Measurements from ENCODE around the gene CLCN1. TPM values are rescaled to one million over a fixed set of nuclear protein-coding genes. Genes with fewer than 3 reads are reported as not detected.
A peak's percentile ranks its signal among the peaks of the same experiment; 100 is the strongest.

The CLCN1 gene
- total RNA-seq, 1 donor from 2014 or later: not detected

- TF ChIP-seq, protein P1, sequence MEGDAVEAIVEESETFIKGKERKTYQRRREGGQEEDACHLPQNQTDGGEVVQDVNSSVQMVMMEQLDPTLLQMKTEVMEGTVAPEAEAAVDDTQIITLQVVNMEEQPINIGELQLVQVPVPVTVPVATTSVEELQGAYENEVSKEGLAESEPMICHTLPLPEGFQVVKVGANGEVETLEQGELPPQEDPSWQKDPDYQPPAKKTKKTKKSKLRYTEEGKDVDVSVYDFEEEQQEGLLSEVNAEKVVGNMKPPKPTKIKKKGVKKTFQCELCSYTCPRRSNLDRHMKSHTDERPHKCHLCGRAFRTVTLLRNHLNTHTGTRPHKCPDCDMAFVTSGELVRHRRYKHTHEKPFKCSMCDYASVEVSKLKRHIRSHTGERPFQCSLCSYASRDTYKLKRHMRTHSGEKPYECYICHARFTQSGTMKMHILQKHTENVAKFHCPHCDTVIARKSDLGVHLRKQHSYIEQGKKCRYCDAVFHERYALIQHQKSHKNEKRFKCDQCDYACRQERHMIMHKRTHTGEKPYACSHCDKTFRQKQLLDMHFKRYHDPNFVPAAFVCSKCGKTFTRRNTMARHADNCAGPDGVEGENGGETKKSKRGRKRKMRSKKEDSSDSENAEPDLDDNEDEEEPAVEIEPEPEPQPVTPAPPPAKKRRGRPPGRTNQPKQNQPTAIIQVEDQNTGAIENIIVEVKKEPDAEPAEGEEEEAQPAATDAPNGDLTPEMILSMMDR (IDR thresholded peaks at IDR 0.05): no peak
- Histone ChIP-seq H3K27ac (peak overlapping the region; percentile 97 to 99), H3K4me1 (peaks cover 28 to 62% of the 10 kb centered on the region in 2 donors), H3K4me3 (no peak overlapping the region), H3K9me3 (no peaks in the 10 kb centered on the region), H3K27me3 (no peaks in the 10 kb centered on the region), H3K36me3 (peaks cover 33 to 39% of the 10 kb centered on the region in 2 donors)
- intact Hi-C loops (cut with DNase I): loop anchor here (2.0 to 10.0 kb wide), 2 partner anchors 14 to 1442 kb away; partner anchors contain the start of gene TPK1
- DNase-seq (ENCODE audit: low spot score in 2 of 2): no peak
Observed at GRCh38 chr7:143392875-143393266, 77.0 kb downstream of the CLCN1 start.

- intact Hi-C loops (cut with DNase I): loop anchor here (2.0 to 10.0 kb wide), 2 partner anchors 13 to 1441 kb away; partner anchors contain the start of gene TPK1
Observed at GRCh38 chr7:143393267-143394041, 77.5 kb downstream of the CLCN1 start.

GRCh38 chr7:143394068-143394467, 78.2 kb downstream of the CLCN1 start:
- Histone ChIP-seq H3K27me3 (no peaks in the 10 kb centered on the region), H3K9me3 (no peaks in the 10 kb centered on the region), H3K36me3 (peaks cover 21 to 28% of the 10 kb centered on the region in 2 donors), H3K27ac (no peak overlapping the region), H3K4me1 (peaks cover 22 to 52% of the 10 kb centered on the region in 2 donors), H3K4me3 (no peak overlapping the region)
- intact Hi-C loops (cut with DNase I): loop anchor here (10.0 kb wide), 1 partner anchor 1441 kb away; the partner anchor contains the start of gene TPK1
- no peak for DNase-seq (ENCODE audit: low spot score in 2 of 2)
- TF ChIP-seq, protein P1 (IDR thresholded peaks at IDR 0.05): no peak

More at GRCh38 chr7:143393267-143394041, 77.5 kb downstream of the CLCN1 start:
- Histone ChIP-seq H3K4me3 (no peak overlapping the region), H3K4me1 (peaks cover 26 to 56% of the 10 kb centered on the region in 2 donors), H3K9me3 (no peaks in the 10 kb centered on the region), H3K27ac (peak overlapping the region; percentile 97 to 99), H3K36me3 (peaks cover 28 to 34% of the 10 kb centered on the region in 2 donors), H3K27me3 (no peaks in the 10 kb centered on the region)
- TF ChIP-seq, protein P1 (IDR thresholded peaks at IDR 0.05): no peak
- peak in 1 of 2 donors; percentile 69 for DNase-seq (ENCODE audit: low spot score in 2 of 2)

DNA sequence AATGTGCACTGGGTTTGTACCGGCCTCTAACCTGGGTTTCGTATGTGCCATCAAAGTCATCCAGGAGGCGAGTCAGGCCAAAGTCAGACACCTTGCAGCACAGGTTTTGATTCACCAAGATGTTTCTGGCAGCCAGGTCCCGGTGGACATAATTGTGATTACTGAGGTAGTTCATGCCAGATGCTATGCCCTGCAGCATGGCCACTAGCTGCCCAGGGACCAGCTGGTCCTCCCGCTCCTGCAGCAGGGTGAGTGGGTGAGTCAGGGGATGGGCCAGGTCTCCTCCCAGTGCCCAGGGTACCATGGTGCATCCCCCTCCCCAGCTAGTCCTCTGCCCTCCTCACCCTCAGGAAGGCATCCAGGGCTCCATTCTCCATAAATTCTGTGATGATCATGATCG, 78.9 kb downstream of the CLCN1 start:
- no peak for DNase-seq (ENCODE audit: low spot score in 2 of 2)
- H3K27ac ChIP-seq: no peak overlapping the region
- no peaks in the 10 kb centered on the region for H3K27me3 ChIP-seq
- H3K36me3 ChIP-seq: peaks cover 14 to 21% of the 10 kb centered on the region in 2 donors
- intact Hi-C loops (cut with DNase I): loop anchor here (10.0 kb wide), 1 partner anchor 1440 kb away; the partner anchor contains the start of gene TPK1
- H3K4me3 ChIP-seq: no peak overlapping the region
- H3K4me1 ChIP-seq: peaks cover 22 to 47% of the 10 kb centered on the region in 2 donors
- TF ChIP-seq, protein P1 (IDR thresholded peaks at IDR 0.05): no peak
- no peaks in the 10 kb centered on the region for H3K9me3 ChIP-seq

DNA sequence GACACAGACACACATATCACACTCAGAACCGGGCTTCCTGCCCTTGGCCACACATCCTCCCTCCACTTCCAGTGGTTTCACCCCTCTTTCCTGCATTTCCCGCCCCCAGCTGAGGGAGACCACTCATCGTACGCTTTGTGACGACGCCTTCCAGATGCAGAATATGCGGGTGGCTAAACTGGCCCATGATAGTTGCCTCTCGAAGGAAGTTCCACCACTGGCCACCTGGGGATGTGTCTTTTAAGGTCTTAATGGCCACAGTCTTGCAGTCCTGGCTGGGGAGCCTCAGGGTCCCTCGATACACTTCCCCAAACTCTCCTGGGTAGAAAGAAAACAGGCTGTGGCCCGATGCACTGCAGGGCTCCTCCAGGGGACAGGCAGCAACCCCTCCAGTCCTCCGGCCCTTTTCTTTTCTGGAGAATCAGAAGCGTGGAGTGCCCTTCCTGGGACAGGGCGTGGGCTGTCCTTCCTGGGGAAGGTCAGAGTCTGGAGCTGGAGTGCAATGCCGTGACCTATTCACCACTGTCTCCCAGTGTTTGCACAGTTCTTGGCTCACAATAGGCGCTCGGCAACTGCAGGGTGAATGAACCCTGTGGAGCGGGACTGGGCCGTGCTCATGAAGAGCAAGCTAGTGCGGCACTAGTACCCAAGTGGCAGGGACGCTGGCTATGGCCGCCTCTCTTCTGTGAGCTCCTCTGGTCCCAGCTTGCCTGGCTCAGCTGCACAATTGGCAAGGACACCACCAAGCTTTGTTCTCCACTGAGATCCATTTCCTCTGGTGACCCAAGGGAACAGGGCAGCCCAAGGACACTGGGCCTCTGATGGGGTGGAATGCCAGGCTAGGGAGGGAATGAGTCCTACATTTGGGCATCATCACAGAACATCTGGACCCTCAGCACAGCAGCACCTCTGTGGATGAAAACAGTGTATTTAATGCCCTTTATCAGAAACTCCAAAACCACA, 79.6 kb downstream of the CLCN1 start:
- Histone ChIP-seq H3K27ac (peak overlapping the region in 1 of 2 donors; percentile 2), H3K36me3 (peaks cover 7 to 14% of the 10 kb centered on the region in 2 donors), H3K9me3 (no peaks in the 10 kb centered on the region), H3K4me1 (peaks cover 22 to 42% of the 10 kb centered on the region in 2 donors), H3K4me3 (no peak overlapping the region), H3K27me3 (no peaks in the 10 kb centered on the region)
- TF ChIP-seq, protein P1 (IDR thresholded peaks at IDR 0.05): no peak
- intact Hi-C loops (cut with DNase I): loop anchor here (10.0 kb wide), 1 partner anchor 1439 kb away; the partner anchor contains the start of gene TPK1
- no peak for DNase-seq (ENCODE audit: low spot score in 2 of 2)
